A549 (cell line): ENCODE results near the gene DRGX.

Source experiments
- CHD2 ChIP-seq: fragments of 150-350 bp; IDR thresholded peaks from 2 replicates; pipeline ENCODE4 v1.6.1; 2014; ENCODE audit warnings: low read length; ENCODE audit not compliant: partially characterized antibody
- MAFK ChIP-seq: fragments of 450-650 bp; IDR thresholded peaks from 2 replicates; pipeline ENCODE4 v1.6.1; 2014; ENCODE audit not compliant: partially characterized antibody

DNA sequence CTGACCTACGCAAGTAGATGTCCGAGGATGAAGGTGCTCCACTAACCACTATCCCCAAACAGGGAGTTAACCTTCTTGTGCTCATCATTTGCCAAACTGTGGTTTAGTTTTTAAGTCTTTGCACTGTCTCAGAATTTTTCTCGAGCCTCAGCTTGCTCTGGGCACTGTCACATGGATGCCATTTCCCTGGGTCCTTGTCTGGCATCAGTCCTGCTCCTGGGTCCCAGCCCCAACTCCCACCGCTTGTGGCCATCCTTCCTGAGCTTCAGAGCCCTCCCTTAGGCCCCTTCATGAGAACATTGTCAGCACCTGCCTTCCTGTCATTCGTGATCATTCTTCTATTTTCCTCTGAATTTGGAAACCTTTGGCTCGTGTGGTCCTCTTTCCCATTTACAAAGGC is 63.1 kb downstream of the DRGX start:
- TF ChIP-seq MAFK = no peak
- no peak for TF ChIP-seq CHD2
